IPS-18c (cell line): ENCODE measurements around the gene TAP1.
"Not testable (repeated sequence)": the region's sequence is repeated elsewhere in the genome, so short reads cannot be mapped to it uniquely, and the experiment has no call there.

Experiments used
- H3K4me3 ChIP-seq: 2 replicates; pipeline ENCODE4 v1.7.0; 2013; ENCODE audit warnings: low read depth, mild to moderate bottlenecking, low read length, moderate library complexity; ENCODE audit not compliant: insufficient read depth
- H3K9me3 ChIP-seq: one replicate; pipeline ENCODE4 v1.6.1; 2013; ENCODE audit warnings: mild to moderate bottlenecking, low read length, moderate library complexity; ENCODE audit not compliant: control insufficient read depth, insufficient read depth

TAP1 gene

DNA sequence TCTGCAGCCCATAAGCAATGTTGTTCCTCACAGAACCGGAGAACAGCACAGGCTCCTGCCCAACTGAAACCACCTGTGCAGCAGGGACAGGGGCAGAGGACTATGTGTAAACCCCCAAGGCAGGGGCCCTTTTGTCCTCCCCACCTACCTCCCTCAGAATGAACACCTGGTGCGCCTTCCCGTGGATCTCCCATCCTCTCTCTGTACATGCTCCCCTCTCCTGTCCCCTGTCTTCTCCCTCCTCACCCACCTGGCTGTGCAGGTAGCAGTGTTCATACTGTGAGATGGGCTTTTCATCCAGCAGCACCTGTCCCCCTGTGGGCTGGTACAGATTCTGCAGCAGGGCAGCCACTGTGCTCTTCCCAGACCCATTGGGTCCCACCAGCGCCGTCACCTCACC lies 23.5 kb downstream of the TAP1 start:
- Histone ChIP-seq H3K4me3 (no peak overlapping the region), H3K9me3 (no peaks in the 10 kb centered on the region)

DNA sequence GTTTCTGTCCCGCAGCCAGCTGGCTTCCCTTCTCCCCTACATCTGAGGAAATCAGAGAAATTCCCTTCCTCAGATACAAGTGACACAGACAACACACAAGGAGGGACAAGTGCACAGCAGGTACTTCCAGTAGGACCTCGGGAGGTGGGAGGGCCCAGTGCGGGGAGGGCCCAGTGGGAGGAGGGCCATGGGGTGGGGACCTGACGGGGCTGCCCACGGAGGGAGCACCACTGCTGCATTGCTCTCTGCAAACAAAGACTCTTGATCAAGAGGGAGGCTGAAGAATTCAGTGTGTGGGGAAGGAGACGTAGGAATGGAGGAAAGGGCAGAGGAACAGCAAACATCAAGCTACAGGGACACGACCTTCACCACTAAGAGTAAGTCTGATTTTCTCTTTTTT lies 24.0 kb downstream of the TAP1 start:
- Histone ChIP-seq H3K4me3 (no peak overlapping the region), H3K9me3 (no peaks in the 10 kb centered on the region)

DNA sequence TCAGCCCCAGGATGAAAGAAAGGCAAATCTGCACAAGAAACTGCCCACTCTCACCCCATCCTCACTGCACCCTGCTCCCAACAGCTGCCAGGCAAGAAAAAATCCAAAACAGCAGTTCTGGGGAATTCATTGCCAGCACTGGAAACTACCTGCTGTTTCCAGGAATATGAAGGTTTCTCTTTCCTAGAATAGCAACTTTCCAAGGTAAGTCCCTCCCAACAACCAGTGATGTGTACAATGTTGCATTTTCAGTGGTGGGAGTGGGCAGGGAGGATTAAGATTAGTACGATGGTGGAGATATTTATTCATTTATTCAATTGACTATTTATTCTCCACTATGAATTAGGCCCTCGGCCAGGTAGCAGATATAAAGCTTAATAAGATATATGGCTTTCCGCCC lies 26.5 kb downstream of the TAP1 start:
- Histone ChIP-seq H3K9me3 (no peaks in the 10 kb centered on the region), H3K4me3 (no peak overlapping the region)

DNA sequence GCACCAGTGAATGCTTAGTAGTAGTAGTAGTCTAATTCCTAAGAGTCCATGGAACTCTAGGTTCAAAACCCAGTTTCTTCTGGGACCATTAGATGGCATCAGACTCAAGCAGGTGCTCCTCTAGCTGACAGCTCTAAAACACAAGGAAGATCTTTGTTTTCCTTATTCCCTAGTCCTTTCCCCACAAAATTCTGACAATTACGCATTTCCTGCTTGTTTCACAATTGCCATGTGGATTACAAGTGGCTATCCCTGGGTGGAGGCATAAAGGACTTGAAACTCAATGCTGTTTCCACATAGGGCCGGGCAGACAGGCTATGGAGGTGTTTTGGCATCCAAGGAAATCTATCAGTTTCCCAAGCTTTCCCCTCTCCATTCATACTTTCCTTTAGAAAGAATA lies 27.5 kb downstream of the TAP1 start:
- Histone ChIP-seq H3K9me3 (no peaks in the 10 kb centered on the region), H3K4me3 (no peak overlapping the region)

DNA sequence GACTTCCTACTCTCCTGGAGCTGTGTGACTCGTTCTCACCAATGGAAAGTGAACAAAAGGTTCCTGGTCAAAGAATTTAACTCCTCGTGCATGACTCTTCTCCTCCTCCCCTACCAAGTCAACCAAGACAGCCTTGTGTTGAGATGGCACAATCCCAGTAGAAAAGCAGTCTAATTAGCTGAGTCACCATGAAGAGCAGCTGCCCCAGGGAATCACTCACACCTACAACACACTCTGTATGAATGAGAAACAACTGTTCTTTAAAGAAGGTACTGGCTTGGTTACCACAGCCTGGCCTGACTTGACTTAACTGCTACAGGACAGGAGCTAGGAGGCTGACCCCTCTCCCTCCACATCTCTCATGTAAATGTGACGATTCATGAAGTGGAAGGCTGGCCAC lies 33.8 kb downstream of the TAP1 start:
- no peaks in the 10 kb centered on the region for H3K9me3 ChIP-seq
- H3K4me3 ChIP-seq, result no peak overlapping the region

DNA sequence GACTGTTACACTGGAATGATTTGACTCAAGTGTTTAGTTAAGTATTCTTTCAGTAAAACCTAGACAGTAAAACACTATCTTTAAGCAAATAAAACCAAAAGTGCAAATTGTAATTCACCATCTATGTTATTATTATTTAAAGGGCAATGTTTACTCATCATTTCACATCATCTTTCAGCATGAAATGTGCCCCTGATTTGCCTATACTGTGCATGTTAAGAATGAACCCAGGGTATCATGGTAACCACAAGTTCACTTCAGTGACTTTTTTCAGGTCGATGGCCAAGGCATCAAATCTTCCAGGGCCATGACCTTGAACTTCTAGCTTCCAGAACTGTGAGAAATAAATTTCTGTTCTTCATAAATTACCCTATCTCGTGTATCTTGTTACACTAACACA lies 34.6 kb downstream of the TAP1 start:
- no peak overlapping the region for H3K4me3 ChIP-seq
- no peaks in the 10 kb centered on the region for H3K9me3 ChIP-seq

DNA sequence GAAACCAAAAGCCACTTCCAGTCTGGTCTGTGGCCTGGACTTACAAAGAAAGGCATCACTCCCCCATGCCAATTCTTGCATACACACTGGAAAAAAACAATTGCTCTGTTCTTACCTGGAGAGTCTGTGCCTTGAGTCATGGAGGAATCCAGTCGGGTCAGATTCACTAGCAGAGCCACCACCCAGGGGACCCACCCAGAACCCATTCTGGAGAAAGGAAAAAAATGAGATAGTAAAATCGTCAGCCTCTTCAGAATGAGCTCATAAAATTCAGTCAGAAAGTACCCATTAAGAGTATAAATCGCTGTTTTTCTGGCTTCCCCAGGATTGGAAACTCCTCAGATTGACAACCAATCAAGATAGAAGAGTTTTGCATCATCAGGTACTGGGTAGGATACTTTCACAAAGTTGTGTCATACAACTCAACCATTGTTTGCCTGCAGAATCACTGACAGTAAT lies 36.7 kb downstream of the TAP1 start, which contains the start of gene HLA-DOB:
Gene HLA-DOB (minus strand): TSS at position 257 of the 459 bp plus-strand sequence. CDS start 51 bp downstream, at position 206.
- no peaks in the 10 kb centered on the region for H3K9me3 ChIP-seq
- no peak within 1 kb of the TSS for H3K4me3 ChIP-seq

DNA sequence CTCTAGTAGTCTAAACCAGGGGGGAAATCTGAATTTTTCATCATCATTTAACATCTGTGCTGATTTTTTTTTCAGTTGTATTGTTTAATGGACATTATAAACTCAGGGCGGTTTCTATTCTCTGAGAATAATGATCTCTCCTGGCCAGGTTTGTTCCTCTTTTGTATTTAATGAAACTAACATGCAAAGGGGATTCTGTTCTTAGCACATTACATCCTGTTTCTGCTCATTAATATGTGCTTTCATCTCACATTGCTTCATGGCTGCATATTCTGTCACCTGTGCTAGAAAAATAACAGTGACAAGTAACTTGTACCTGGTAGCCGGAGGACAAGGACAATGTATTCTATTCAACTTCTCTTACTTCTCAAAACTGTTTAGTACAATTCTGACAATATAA lies 37.5 kb downstream of the TAP1 start:
- H3K4me3 ChIP-seq, result no peak overlapping the region

DNA sequence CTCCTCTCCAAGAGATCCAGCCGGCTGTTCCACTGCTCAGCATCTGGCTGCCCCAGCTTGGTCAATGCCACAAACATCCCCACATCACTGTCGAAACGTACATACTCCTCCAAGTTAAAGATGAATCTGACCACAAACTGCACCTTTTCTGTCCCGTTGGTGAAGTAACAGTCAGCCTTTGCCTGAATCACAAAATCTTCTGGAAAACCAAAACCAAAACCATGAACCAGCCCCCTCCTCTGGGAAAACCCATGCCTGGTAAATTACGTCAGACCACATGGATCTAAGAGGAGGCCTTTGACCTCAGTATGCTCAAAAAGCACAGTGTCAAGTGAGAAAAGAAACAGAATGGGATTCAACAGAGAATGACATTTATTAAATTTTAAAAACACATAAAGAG lies 38.4 kb downstream of the TAP1 start:
- Histone ChIP-seq H3K4me3 (no peak overlapping the region), H3K9me3 (no peaks in the 10 kb centered on the region)

More for the DNA sequence above, 37.5 kb downstream of the TAP1 start:
- H3K9me3 ChIP-seq, result no peaks in the 10 kb centered on the region

DNA sequence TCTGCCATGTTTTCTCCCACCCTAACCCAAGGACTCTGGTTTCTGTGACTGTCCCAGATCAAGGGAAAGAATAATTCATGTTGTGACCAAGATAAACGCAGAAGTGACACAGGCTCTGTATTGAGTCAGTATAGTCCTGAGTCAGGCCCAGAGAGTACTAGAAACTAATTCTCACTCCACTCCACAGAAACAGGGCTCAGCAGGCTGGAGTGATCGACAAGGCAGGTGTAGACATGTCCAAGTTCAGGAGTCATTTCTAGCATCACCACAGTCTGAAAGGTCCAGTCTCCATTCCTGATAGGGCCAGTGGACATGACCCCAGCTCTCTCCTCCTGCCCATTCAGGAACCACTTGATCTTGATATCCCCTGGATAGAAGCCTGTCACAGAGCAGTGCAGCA lies 39.4 kb downstream of the TAP1 start:
- no peaks in the 10 kb centered on the region for H3K9me3 ChIP-seq
- no peak overlapping the region for H3K4me3 ChIP-seq

DNA sequence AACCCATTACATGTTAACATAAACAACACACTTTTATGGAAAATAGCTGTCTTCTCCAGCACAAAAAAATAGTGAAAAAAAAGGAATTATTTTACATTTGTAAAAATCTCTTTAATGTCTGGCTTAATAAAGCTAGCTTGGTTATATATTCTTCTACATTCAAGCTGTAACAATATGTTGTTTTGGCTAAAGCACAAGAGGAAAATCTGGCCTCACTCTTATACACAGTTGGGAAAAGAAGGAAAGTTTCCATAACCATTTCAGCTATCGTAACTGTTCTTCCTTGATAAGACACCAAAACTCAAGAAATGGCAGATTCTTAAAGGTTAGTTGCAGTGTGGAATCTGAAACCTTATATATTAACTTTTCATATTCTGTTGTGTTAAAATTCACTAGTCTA lies 44.3 kb downstream of the TAP1 start:
- Histone ChIP-seq H3K4me3 (no peak overlapping the region), H3K9me3 (no peaks in the 10 kb centered on the region)

DNA sequence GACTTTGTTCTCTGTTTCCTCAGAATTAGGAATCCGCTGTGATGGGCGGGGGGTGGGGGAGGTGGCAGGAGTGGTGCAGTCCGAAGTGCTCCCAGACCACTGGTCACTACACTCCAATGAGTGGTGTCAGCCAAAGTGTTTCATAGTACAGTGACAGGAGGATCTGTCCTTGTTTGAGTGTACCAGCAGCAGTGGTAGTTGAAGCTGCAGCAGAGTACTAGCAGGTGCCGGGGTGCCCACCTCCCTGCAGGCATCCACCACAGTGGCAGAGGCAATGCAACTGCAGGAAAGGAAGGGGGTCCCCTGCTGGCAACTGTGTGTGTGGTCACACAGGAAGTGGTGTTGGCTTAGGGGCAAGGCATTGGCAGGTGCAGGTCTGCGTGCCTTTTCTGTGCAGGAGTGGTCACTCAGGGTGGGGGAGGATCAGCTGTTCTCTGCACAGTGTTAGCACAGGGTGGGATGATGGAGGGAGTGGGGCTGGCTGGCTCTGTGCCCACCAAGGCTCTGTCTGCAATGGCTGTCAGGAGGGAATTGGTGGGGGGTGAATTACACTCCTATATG lies 46.4 kb downstream of the TAP1 start:
- H3K9me3 ChIP-seq, result no peaks in the 10 kb centered on the region
- no peak overlapping the region for H3K4me3 ChIP-seq

DNA sequence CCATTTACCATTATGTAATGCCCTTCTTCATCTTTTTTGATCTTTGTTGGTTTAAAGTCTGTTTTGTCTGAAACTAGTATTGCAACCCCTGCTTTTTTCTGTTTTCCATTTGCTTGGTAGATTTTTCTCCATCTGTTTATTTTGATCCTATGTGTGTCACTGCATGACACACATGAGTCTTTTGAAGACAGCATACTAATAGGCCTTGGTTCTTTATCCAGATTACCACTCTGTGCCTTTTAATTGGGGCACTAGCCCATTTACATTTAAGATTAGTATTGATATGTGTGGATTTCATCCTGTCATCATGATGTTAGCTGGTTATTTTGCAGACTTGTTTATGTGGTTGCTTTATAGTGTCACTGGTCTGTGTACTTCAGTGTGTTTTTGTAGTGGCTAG lies 48.1 kb downstream of the TAP1 start:
- not testable (repeated sequence) for H3K9me3 ChIP-seq, H3K4me3 ChIP-seq

DNA sequence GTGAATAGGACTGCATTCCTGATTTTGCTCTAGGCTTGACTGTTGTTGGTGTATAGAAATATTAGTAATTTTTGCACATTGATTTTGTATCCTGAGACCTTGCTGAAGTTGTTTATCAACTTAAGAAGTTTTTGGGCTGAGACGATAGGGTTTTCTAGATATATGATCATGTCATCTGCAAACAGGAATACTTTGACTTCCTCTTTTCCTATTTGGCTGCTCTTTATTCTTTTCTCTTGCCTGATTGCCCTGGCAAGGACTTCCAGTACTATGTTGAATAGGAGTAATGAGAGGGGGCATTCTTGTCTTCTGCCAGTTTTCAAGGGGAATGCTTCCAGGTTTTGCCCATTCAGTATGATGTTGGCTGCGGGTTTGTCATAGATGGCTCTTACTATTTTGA lies 50.1 kb downstream of the TAP1 start:
- no peaks in the 10 kb centered on the region for H3K9me3 ChIP-seq

DNA sequence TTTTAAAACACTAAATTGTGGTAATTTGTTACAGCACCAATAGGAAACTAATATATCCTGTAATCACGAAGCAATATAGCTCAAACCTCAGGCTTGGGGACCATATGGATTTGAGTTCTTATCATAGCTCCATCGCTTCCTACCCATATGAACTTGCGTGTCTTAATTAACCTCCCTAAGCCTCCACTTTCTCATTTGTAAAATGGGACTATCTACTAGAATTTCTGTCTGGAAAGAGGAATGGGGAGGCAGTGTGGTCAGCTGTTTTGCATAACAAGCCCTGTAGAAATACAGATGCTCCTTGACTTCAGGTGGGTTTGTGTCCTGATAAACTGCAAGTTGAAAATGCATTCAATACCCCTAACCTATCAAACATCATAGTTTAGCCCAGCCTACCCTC lies 53.8 kb downstream of the TAP1 start:
- Histone ChIP-seq H3K4me3 (no peak overlapping the region), H3K9me3 (peaks cover 3% of the 10 kb centered on the region)

More for the DNA sequence above, 50.1 kb downstream of the TAP1 start:
- no peak overlapping the region for H3K4me3 ChIP-seq

DNA sequence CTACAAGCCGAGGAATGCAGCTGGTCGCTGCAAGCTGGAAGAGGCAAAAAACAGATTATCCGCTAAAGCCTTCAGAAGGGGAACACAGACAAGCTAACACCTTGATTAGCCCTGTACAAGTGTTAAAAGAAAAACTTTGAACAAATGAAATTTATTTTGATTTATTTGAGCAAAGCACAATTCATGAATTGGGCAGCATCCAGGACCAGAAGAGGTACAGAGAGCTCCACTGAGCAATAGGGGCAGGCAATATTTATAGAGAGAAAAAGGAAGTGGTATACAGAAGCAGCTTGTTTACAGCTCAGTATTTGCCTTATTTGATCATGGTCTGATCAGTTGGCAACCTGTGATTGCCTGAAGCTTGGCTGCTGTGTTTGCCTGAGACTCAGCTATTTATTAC lies 54.3 kb downstream of the TAP1 start:
- Histone ChIP-seq H3K4me3 (no peak overlapping the region), H3K9me3 (peaks cover 3% of the 10 kb centered on the region)

DNA sequence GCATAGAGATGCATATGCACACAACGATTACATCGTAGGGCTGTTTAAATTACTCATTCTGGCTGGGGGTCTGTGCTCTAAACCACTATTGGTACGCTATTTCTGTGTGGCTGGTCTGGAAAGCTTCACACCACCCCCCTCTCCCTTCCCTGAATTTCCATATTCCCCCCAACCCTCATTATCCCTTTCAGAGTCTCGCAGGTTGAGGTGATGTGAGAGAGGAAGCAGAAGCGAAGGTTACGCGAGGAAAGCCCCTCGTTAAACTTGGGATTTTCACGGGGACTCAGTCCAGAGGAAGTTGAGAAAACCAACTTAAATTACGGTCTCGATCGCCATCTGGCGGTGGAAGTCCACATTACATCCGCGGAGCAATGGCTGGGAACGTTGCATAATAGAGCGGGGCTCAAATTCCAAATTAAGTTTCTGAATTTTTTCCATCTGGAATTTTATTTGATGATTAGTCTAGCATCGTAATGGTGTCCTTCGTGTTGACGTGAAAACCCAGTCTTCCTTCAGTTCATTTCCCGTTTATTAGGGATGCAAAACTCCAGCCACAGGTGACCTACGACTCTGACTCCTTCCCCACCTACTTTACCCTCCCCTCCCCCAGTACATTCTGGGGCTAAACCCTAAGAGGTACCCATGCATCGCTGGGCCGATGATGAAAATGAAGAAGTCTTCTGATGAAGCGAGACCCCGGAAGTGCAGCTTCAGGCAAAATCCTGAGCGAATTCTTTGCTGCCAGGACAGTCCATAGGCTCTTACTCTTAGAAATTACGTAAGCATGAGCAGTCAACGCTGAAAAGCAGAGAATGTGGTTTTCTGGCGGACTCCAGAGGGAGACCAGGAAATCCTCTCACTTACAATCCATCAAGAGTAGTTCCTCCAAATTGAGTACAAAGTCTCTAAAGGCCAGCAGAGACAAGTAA lies 56.4 kb downstream of the TAP1 start:
- Histone ChIP-seq H3K9me3 (peaks cover 3% of the 10 kb centered on the region), H3K4me3 (no peak overlapping the region; the same call in 1 of the 2 replicates)
